ENCODE results near the gene EPB41L1.

- TF ChIP-seq, protein P1, sequence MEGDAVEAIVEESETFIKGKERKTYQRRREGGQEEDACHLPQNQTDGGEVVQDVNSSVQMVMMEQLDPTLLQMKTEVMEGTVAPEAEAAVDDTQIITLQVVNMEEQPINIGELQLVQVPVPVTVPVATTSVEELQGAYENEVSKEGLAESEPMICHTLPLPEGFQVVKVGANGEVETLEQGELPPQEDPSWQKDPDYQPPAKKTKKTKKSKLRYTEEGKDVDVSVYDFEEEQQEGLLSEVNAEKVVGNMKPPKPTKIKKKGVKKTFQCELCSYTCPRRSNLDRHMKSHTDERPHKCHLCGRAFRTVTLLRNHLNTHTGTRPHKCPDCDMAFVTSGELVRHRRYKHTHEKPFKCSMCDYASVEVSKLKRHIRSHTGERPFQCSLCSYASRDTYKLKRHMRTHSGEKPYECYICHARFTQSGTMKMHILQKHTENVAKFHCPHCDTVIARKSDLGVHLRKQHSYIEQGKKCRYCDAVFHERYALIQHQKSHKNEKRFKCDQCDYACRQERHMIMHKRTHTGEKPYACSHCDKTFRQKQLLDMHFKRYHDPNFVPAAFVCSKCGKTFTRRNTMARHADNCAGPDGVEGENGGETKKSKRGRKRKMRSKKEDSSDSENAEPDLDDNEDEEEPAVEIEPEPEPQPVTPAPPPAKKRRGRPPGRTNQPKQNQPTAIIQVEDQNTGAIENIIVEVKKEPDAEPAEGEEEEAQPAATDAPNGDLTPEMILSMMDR (IDR thresholded peaks at IDR 0.05), result no peak
- TF ChIP-seq POLR2AphosphoS5 (IDR thresholded peaks at IDR 0.05), result no peak
- no peak for TF ChIP-seq EP300 (IDR thresholded peaks at IDR 0.05)
These were observed 6.8 kb upstream of the EPB41L1 start for GRCh38 chr20:36147690-36148089.

All from esophagus muscularis mucosa (tissue), 4 donors.